DOHH2 (cell line): Measurements from ENCODE around the gene DUOXA1.

Source experiments
- EZH2phosphoT487 ChIP-seq: fragments of 200-600 bp; sonication (generic); IDR thresholded peaks from 2 replicates; pipeline ENCODE4 v1.6.1; 2017; ENCODE audit warnings: borderline replicate concordance, mild to moderate bottlenecking, antibody characterized with exemption, low read length, moderate library complexity, mixed read lengths
- TF ChIP-seq, protein P1 (sequence below): fragments of 200-600 bp; sonication (generic); IDR thresholded peaks from one replicate; pipeline ENCODE4 v1.5.1; 2014; ENCODE audit warnings: antibody characterized with exemption, mild to moderate bottlenecking, low read depth, low read length; ENCODE audit not compliant: poor library complexity, severe bottlenecking

- TF ChIP-seq, protein P1, sequence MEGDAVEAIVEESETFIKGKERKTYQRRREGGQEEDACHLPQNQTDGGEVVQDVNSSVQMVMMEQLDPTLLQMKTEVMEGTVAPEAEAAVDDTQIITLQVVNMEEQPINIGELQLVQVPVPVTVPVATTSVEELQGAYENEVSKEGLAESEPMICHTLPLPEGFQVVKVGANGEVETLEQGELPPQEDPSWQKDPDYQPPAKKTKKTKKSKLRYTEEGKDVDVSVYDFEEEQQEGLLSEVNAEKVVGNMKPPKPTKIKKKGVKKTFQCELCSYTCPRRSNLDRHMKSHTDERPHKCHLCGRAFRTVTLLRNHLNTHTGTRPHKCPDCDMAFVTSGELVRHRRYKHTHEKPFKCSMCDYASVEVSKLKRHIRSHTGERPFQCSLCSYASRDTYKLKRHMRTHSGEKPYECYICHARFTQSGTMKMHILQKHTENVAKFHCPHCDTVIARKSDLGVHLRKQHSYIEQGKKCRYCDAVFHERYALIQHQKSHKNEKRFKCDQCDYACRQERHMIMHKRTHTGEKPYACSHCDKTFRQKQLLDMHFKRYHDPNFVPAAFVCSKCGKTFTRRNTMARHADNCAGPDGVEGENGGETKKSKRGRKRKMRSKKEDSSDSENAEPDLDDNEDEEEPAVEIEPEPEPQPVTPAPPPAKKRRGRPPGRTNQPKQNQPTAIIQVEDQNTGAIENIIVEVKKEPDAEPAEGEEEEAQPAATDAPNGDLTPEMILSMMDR = no peak
- TF ChIP-seq EZH2phosphoT487 = no peak
These were observed 7.0 kb downstream of the DUOXA1 start for GRCh38 chr15:45122719-45123118.
